DND-41 (cell line): ENCODE data around the gene DPYSL3.

Experiments used
- CTCF ChIP-seq: IDR thresholded peaks from 2 replicates; pipeline ENCODE4 v1.5.1; 2012; ENCODE audit warnings: borderline replicate concordance, low read length, moderate library complexity, mild to moderate bottlenecking; ENCODE audit not compliant: poor library complexity, severe bottlenecking; ENCODE audit errors: extremely low read depth
- EZH2 ChIP-seq: IDR thresholded peaks from 3 replicates; pipeline ENCODE4 v1.6.1; 2012; ENCODE audit warnings: borderline replicate concordance, low read depth, mild to moderate bottlenecking, moderate library complexity, low read length, inconsistent platforms; ENCODE audit not compliant: severe bottlenecking

DNA sequence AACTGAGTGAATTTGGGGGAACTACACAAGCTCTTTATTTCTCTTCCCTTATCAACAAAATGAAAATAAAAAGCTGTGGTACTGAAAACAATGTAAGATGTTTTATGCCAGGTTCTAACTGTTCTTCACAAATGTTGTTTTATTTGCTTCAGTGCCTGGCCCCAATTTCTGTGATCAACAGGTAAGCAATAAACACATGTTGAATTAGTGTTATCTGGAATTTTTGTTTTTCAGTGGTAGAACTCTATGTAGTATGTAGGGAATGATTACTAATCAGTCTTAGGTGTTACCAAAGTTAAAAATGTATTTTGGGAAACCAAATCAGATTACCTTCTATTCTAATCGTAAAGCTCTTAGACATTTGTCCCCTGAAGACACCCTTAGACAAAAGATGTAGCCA lies 7.5 kb upstream of the DPYSL3 start:
- no peak for TF ChIP-seq CTCF
- TF ChIP-seq EZH2, result no peak
